Ascending aorta (tissue), 2 donors: Measurements from ENCODE around the gene DMXL1. TPM values are rescaled to one million over a fixed set of nuclear protein-coding genes. Genes with fewer than 3 reads are reported as not detected.

Experiments used
- DNase-seq, 2 donors: peaks; one replicate each; pipeline ENCODE4 v3.0.0-alpha.2; 2019; ENCODE audit warnings: low spot score in 2 of 2
- H3K27ac ChIP-seq, 2 donors: fragments of 200-600 bp; sonication (generic); one replicate each; pipeline ENCODE4 v1.5.1; 2016 to 2017; ENCODE audit warnings: mild to moderate bottlenecking in 1 of 2
- H3K27me3 ChIP-seq: fragments of 200-600 bp; sonication (generic); one replicate; pipeline ENCODE4 v1.5.1; 2017
- H3K36me3 ChIP-seq, 2 donors: fragments of 200-600 bp; sonication (generic); one replicate each; pipeline ENCODE4 v1.5.1; 2016
- H3K4me1 ChIP-seq, 2 donors: fragments of 200-600 bp; sonication (generic); one replicate each; pipeline ENCODE4 v1.5.1; 2016 to 2017; ENCODE audit warnings: mild to moderate bottlenecking in 1 of 2
- H3K4me3 ChIP-seq, 2 donors: fragments of 200-600 bp; sonication (generic); one replicate each; pipeline ENCODE4 v1.5.1; 2016 to 2017; ENCODE audit warnings: mild to moderate bottlenecking in 1 of 2
- H3K9me3 ChIP-seq, 2 donors: fragments of 200-600 bp; sonication (generic); one replicate each; pipeline ENCODE4 v1.5.1; 2016
- CTCF ChIP-seq, 3 experiments: fragments of 200-600 bp in 2 of 3; fragments of 450-650 bp in 1 of 3; sonication (generic) in 2 of 3; IDR thresholded peaks; one replicate each; pipeline ENCODE4 v1.5.1; 2016 to 2019; ENCODE audit warnings: antibody characterized with exemption in 3 of 3, mild to moderate bottlenecking in 1 of 3, moderate library complexity in 1 of 3
- intact Hi-C: fragments of 100-400 bp; cut with DNase I; formaldehyde crosslinking; loops from one replicate; pipeline ENCODE4 v1.15.1; 2023
- total RNA-seq: library from RNA; depleted of rRNA; stranded (reverse); fragments of >200 nt; gene quantifications from one replicate; pipeline ENCODE4 v1.1.0, GENCODE V29; 2016

Gene DMXL1
- total RNA-seq, 1 donor from 2014 or later, result 136 TPM

- intact Hi-C loops, result no loop called here
- no peak for TF ChIP-seq CTCF (IDR thresholded peaks at IDR 0.05)
- Histone ChIP-seq H3K4me3 (no peak overlapping the region), H3K4me1 (peaks cover 3 to 29% of the 10 kb centered on the region in 2 donors), H3K27ac (no peak overlapping the region), H3K27me3 (no peaks in the 10 kb centered on the region), H3K9me3 (no peaks in the 10 kb centered on the region), H3K36me3 (no peaks in the 10 kb centered on the region)
- no peak for DNase-seq
Measured at GRCh38 chr5:119282628-119283027, 211.7 kb downstream of the DMXL1 start.

GRCh38 chr5:119284031-119284430 is 213.1 kb downstream of the DMXL1 start:
- H3K9me3 ChIP-seq, result no peaks in the 10 kb centered on the region
- peaks cover 11 to 37% of the 10 kb centered on the region in 2 donors for H3K4me1 ChIP-seq
- no peak overlapping the region for H3K4me3 ChIP-seq
- H3K27me3 ChIP-seq, result no peaks in the 10 kb centered on the region
- intact Hi-C loops, result no loop called here
- no peak for TF ChIP-seq CTCF (IDR thresholded peaks at IDR 0.05)
- H3K36me3 ChIP-seq, result no peaks in the 10 kb centered on the region
- DNase-seq, result no peak
- no peak overlapping the region for H3K27ac ChIP-seq

GRCh38 chr5:119285070-119285916 is 214.4 kb downstream of the DMXL1 start:
- Histone ChIP-seq H3K4me1 (peaks cover 14 to 49% of the 10 kb centered on the region in 2 donors), H3K27me3 (no peaks in the 10 kb centered on the region), H3K36me3 (no peaks in the 10 kb centered on the region), H3K4me3 (no peak overlapping the region), H3K27ac (peak overlapping the region in 1 of 2 donors; percentile 35), H3K9me3 (no peaks in the 10 kb centered on the region)
- no peak for DNase-seq
- intact Hi-C loops, result loop anchor here (5.0 kb wide), 1 partner anchor 37 kb away; no protein-coding TSS in a partner anchor
- no peak for TF ChIP-seq CTCF (IDR thresholded peaks at IDR 0.05)

- H3K4me1 ChIP-seq, result peaks cover 14 to 57% of the 10 kb centered on the region in 2 donors
- H3K4me3 ChIP-seq, result no peak overlapping the region
- H3K9me3 ChIP-seq, result no peaks in the 10 kb centered on the region
- H3K36me3 ChIP-seq, result no peaks in the 10 kb centered on the region
- peak overlapping the region; percentile 75 to 83 for H3K27ac ChIP-seq
- no peaks in the 10 kb centered on the region for H3K27me3 ChIP-seq
- TF ChIP-seq CTCF (IDR thresholded peaks at IDR 0.05), result no peak
- intact Hi-C loops, result loop anchor here (5.0 kb wide), 1 partner anchor 36 kb away; no protein-coding TSS in a partner anchor
- no peak for DNase-seq
Measured at GRCh38 chr5:119286511-119287488, 215.9 kb downstream of the DMXL1 start.

- H3K27ac ChIP-seq, result peak overlapping the region; percentile 75 to 83
- no peak overlapping the region for H3K4me3 ChIP-seq
- no peak for TF ChIP-seq CTCF (IDR thresholded peaks at IDR 0.05)
- DNase-seq, result no peak
- H3K9me3 ChIP-seq, result no peaks in the 10 kb centered on the region
- no peaks in the 10 kb centered on the region for H3K27me3 ChIP-seq
- no peaks in the 10 kb centered on the region for H3K36me3 ChIP-seq
- intact Hi-C loops, result loop anchor here (5.0 kb wide), 1 partner anchor 35 kb away; no protein-coding TSS in a partner anchor
- peaks cover 14 to 63% of the 10 kb centered on the region in 2 donors for H3K4me1 ChIP-seq
Measured at GRCh38 chr5:119287547-119288111, 216.7 kb downstream of the DMXL1 start.
